SH-SY5Y (cell line): ENCODE results near the gene SETD1A.
A peak's percentile ranks its signal among the peaks of the same experiment; 100 is the strongest.

Experiments
- GATA2 ChIP-seq: IDR thresholded peaks from 2 replicates; pipeline ENCODE4 v1.6.1; 2011; ENCODE audit warnings: mild to moderate bottlenecking, low read depth, low read length
- GATA3 ChIP-seq: IDR thresholded peaks from 2 replicates; pipeline ENCODE4 v1.6.1; 2011; ENCODE audit warnings: low read depth, mild to moderate bottlenecking, low read length, moderate library complexity

The SETD1A gene

GRCh38 chr16:30989469-30990047 is 32.0 kb downstream of the SETD1A start:
- TF ChIP-seq GATA2, result no peak
- TF ChIP-seq GATA3, result no peak

- TF ChIP-seq GATA2, result no peak
- no peak for TF ChIP-seq GATA3
These were observed 32.6 kb downstream of the SETD1A start for GRCh38 chr16:30990105-30990504.

- no peak for TF ChIP-seq GATA3
- TF ChIP-seq GATA2, result no peak
These were observed 33.5 kb downstream of the SETD1A start for GRCh38 chr16:30991052-30991451.

GRCh38 chr16:30992276-30992780 is 34.8 kb downstream of the SETD1A start:
- TF ChIP-seq GATA2, result no peak

- peak; percentile 27; the same call in 1 of the 2 replicates for TF ChIP-seq GATA2
- no peak for TF ChIP-seq GATA3
These were observed 35.6 kb downstream of the SETD1A start for GRCh38 chr16:30992931-30993816.

GRCh38 chr16:30995927-30996323 is 38.4 kb downstream of the SETD1A start:
- TF ChIP-seq GATA3 (no peak), GATA2 (no peak)

- TF ChIP-seq GATA3 (no peak), GATA2 (no peak)
These were observed 38.9 kb downstream of the SETD1A start for GRCh38 chr16:30996324-30996984.

- TF ChIP-seq GATA2, result no peak
- TF ChIP-seq GATA3, result no peak
These were observed 39.6 kb downstream of the SETD1A start for GRCh38 chr16:30996985-30997724.

GRCh38 chr16:30997725-30998711 is 40.5 kb downstream of the SETD1A start:
- TF ChIP-seq GATA3, result no peak
- no peak for TF ChIP-seq GATA2

- TF ChIP-seq GATA3, result no peak
- TF ChIP-seq GATA2, result no peak
These were observed 41.6 kb downstream of the SETD1A start for GRCh38 chr16:30998852-30999761.

- TF ChIP-seq GATA3 (no peak), GATA2 (no peak)
These were observed 43.3 kb downstream of the SETD1A start for GRCh38 chr16:31000671-31001382.
